Measurements from ENCODE around the gene FAHD2A. TPM values are rescaled to one million over a fixed set of nuclear protein-coding genes. Genes with fewer than 3 reads are reported as not detected.

FAHD2A gene
- total and polyA plus RNA-seq, 2 of the 8 experiments (the other 6 are each of a cell fraction or from before 2014, with no cell fraction given) = 24.2 to 26.7 TPM

DNA sequence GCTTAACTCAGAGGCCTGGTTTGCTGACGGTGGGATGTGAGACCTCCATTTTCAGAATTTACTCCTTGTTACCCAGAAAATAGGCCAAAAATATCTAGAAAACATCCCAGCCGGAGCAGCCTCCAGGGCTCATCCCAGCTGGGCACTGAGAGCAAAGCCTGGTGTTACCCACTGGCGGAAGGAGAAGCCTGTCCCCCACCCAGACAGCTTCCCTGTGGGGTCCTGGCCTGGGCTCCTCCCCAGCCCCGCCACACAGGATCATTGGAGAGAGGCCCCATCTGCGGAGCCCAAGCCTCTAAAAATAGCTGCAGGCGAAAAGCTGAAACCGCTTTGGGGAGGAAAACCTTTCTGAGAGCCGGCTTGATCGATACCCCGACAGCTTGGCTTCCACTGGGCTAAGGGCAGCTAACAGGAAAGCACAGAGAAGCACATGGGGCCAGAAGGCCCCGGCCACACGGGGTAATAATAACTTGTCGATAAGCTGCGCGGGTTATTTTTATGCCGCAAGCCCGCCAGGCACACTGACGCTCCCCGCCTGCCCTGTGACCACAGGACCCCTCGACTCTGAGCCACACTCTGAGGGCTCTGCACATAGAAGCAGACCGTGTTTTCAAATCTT lies 26.9 kb upstream of the FAHD2A start:
- no peaks in the 10 kb centered on the region for H3K27me3 ChIP-seq (replicated peaks in 1 of 4; ENCODE audit: control insufficient read depth in 3 of 4, extremely low read depth in 1 of 4, insufficient read depth in 3 of 4, low read length in 3 of 4)
- no peaks in the 10 kb centered on the region for H3K36me3 ChIP-seq (ENCODE audit: control insufficient read depth in 2 of 4, insufficient read depth in 4 of 4, low read length in 3 of 4)
- H2BK5ac ChIP-seq (ENCODE audit: low read depth, low read length) = no peak overlapping the region
- no peak overlapping the region for H3K4me2 ChIP-seq (ENCODE audit: insufficient read depth in 1 of 2, low read depth in 2 of 2, low read length in 2 of 2)
- H3K4me1 ChIP-seq (replicated peaks in 1 of 4; ENCODE audit: control insufficient read depth in 3 of 4, insufficient read depth in 4 of 4, low read length in 3 of 4) = peaks cover 0 to 6% (median 0%) of the 10 kb centered on the region in 4 experiments; a peak in 1 of 7 replicates
- H3K23ac ChIP-seq (ENCODE audit: insufficient read length) = no peak overlapping the region
- ChIA-PET POLR2A (ENCODE audit: partially characterized antibody) (no interaction called here), CTCF (ENCODE audit: partially characterized antibody) (interaction anchor here (1.2 kb wide), 1 partner anchor 14 kb away, joined by 5 read pairs; no protein-coding TSS in a partner anchor)
- H2BK120ac ChIP-seq (replicated peaks; ENCODE audit: low read depth, low read length) = no peak overlapping the region
- H3K9ac ChIP-seq (replicated peaks in 1 of 4; ENCODE audit: extremely low read depth in 1 of 4, low read depth in 3 of 4, low read length in 3 of 4) = no peak overlapping the region
- peaks cover 53 to 81% of the 10 kb centered on the region in 2 experiments for H3K9me3 ChIP-seq (ENCODE audit: insufficient read depth in 2 of 2, low read depth in 1 of 2, low read length in 1 of 2)
- H2BK12ac ChIP-seq (ENCODE audit: low read depth, low read length) = no peak overlapping the region
- no peaks in the 10 kb centered on the region for H3K79me2 ChIP-seq (ENCODE audit: control insufficient read depth in 1 of 2, insufficient read depth in 2 of 2, low read length in 2 of 2)
- H2AK5ac ChIP-seq (ENCODE audit: low read depth, low read length) = no peak overlapping the region
- no peaks in the 10 kb centered on the region for H4K20me1 ChIP-seq (replicated peaks in 1 of 2; ENCODE audit: control insufficient read depth in 1 of 2, insufficient read depth in 2 of 2, low read length in 2 of 2)
- H3K23me2 ChIP-seq (ENCODE audit: low read depth, low read length) = no peaks in the 10 kb centered on the region
- no peak overlapping the region for H3K14ac ChIP-seq (ENCODE audit: insufficient read length)
- 89% methylated on average over 17 of the region's 21 CpGs; no CpG with 5 or more reads in 1 of the 2 experiments for WGBS, 2 experiments (ENCODE audit: extremely low coverage in 1 of 2, insufficient coverage in 1 of 2, insufficient read length in 1 of 2, insufficient replicate concordance in 2 of 2, low coverage in 1 of 2, low lambda C conversion rate in 2 of 2, missing lambda C conversion rate in 1 of 2)
- no peak overlapping the region for H3K56ac ChIP-seq (replicated peaks; ENCODE audit: insufficient read length, low read depth, low read length)
- H4K91ac ChIP-seq (replicated peaks; ENCODE audit: insufficient read length, low read length) = no peak overlapping the region
- no peaks in the 10 kb centered on the region for H3K79me1 ChIP-seq (ENCODE audit: low read depth, low read length)
- H2BK20ac ChIP-seq (ENCODE audit: low read length) = no peak overlapping the region
- H3K18ac ChIP-seq (ENCODE audit: extremely low read depth, low read length) = no peak overlapping the region
- no peak overlapping the region for H3K4me3 ChIP-seq (ENCODE audit: extremely low read depth in 1 of 4, insufficient read depth in 2 of 4, low read depth in 3 of 4, low read length in 4 of 4)
- H2AFZ ChIP-seq (ENCODE audit: low read length) = no peak overlapping the region
- FAIRE-seq (no peak), DNase-seq (ENCODE audit: low read depth in 1 of 2, low spot score in 2 of 2) (no peak)
- H4K5ac ChIP-seq (ENCODE audit: insufficient read length, low read depth, low read length) = no peak overlapping the region
- no peak overlapping the region for H3K4ac ChIP-seq (replicated peaks; ENCODE audit: insufficient read length, low read depth, low read length)
- no peak overlapping the region for H4K8ac ChIP-seq (ENCODE audit: extremely low read depth, insufficient read depth, low read length)
- H3K27ac ChIP-seq (ENCODE audit: low read depth, low read length) = no peak overlapping the region
- no peak overlapping the region for H2BK15ac ChIP-seq (ENCODE audit: low read length)
- TF ChIP-seq ATF3 (IDR thresholded peaks at IDR 0.05; ENCODE audit: insufficient read depth, low read depth, low read length) (no peak), RNF2 (IDR thresholded peaks at IDR 0.05; ENCODE audit: borderline replicate concordance, low read depth, low read length, missing control alignments, poor library complexity, severe bottlenecking) (no peak), FOSL1 (IDR thresholded peaks at IDR 0.05; ENCODE audit: insufficient read depth, low read depth, low read length) (no peak), NRF1 (IDR thresholded peaks at IDR 0.05; ENCODE audit: low read depth, low read length) (no peak), CHD1 (IDR thresholded peaks at IDR 0.05; ENCODE audit: low read depth, low read length) (no peak), EP300 (IDR thresholded peaks at IDR 0.05; ENCODE audit: borderline replicate concordance in 1 of 2, low read depth in 2 of 2, low read length in 2 of 2) (no peak), POU5F1 (IDR thresholded peaks at IDR 0.05; ENCODE audit: low read depth, low read length) (no peak), YY1 (IDR thresholded peaks at IDR 0.05; ENCODE audit: low read depth, low read length) (no peak), GTF2F1 (IDR thresholded peaks at IDR 0.05; ENCODE audit: borderline replicate concordance, low read depth, low read length) (no peak), SAP30 (IDR thresholded peaks at IDR 0.05; ENCODE audit: insufficient read depth, insufficient replicate concordance, low read length) (no peak), POLR2AphosphoS5 (IDR thresholded peaks at IDR 0.05; ENCODE audit: low read depth, low read length) (no peak), KDM5A (IDR thresholded peaks at IDR 0.05; ENCODE audit: low read length) (no peak), CREB1 (IDR thresholded peaks at IDR 0.05) (no peak)
